Astrocyte (in vitro differentiated cells and primary cell): ENCODE results near the gene HSPBAP1. TPM values are rescaled to one million over a fixed set of nuclear protein-coding genes. Genes with fewer than 3 reads are reported as not detected.

ENCODE experiments used
- DNase-seq: peaks from one replicate; pipeline ENCODE4 v3.0.0-alpha.2; 2010; ENCODE audit warnings: low read depth
- FAIRE-seq: peaks from 2 replicates; lab custom pipeline; 2011; peaks lifted over from hg19 to GRCh38; lab: Jason Lieb, UNC
- H2AFZ ChIP-seq: 2 replicates; pipeline ENCODE4 v1.6.0; 2012; ENCODE audit warnings: low read depth, low read length, inconsistent platforms
- H3K27ac ChIP-seq: 2 replicates; pipeline ENCODE4 v1.5.1; 2011; ENCODE audit warnings: low read depth, low read length, inconsistent platforms
- H3K27me3 ChIP-seq: 2 replicates; pipeline ENCODE4 v1.6.0; 2011; ENCODE audit warnings: low read length, inconsistent platforms; ENCODE audit not compliant: insufficient read depth
- H3K36me3 ChIP-seq: 2 replicates; pipeline ENCODE4 v1.5.1; 2011; ENCODE audit warnings: low read length, inconsistent platforms; ENCODE audit not compliant: insufficient read depth
- H3K4me1 ChIP-seq: 2 replicates; pipeline ENCODE4 v1.5.1; 2011; ENCODE audit warnings: low read length, inconsistent platforms; ENCODE audit not compliant: insufficient read depth
- H3K4me2 ChIP-seq: 2 replicates; pipeline ENCODE4 v1.6.0; 2012; ENCODE audit warnings: low read length, inconsistent platforms
- H3K4me3 ChIP-seq: 2 replicates; pipeline ENCODE4 v1.5.1; 2011; ENCODE audit warnings: low read depth, mild to moderate bottlenecking, low read length, inconsistent platforms; ENCODE audit not compliant: insufficient read depth
- H3K79me2 ChIP-seq: 2 replicates; pipeline ENCODE4 v1.6.0; 2012; ENCODE audit warnings: mild to moderate bottlenecking, low read length, inconsistent platforms; ENCODE audit not compliant: insufficient read depth
- H3K9ac ChIP-seq: 2 replicates; pipeline ENCODE4 v1.6.0; 2012; ENCODE audit warnings: mild to moderate bottlenecking, low read length, inconsistent platforms
- H3K9me3 ChIP-seq: 2 replicates; pipeline ENCODE4 v1.5.1; 2012; ENCODE audit warnings: low read depth, mild to moderate bottlenecking, low read length, inconsistent platforms; ENCODE audit not compliant: insufficient read depth
- H4K20me1 ChIP-seq: 2 replicates; pipeline ENCODE4 v1.6.0; 2012; ENCODE audit warnings: low read length, inconsistent platforms; ENCODE audit not compliant: insufficient read depth
- H3K27ac Mint-ChIP-seq: one replicate; pipeline ENCODE4 v1.8.0; 2021; ENCODE audit warnings: mild to moderate bottlenecking, mixed read lengths; ENCODE audit not compliant: unreplicated experiment
- H3K27me3 Mint-ChIP-seq: one replicate; pipeline ENCODE4 v1.8.0; 2021; ENCODE audit warnings: low read depth, mixed read lengths; ENCODE audit not compliant: unreplicated experiment
- H3K36me3 Mint-ChIP-seq: one replicate; pipeline ENCODE4 v1.8.0; 2021; ENCODE audit warnings: low read depth, mixed read lengths; ENCODE audit not compliant: unreplicated experiment
- H3K4me1 Mint-ChIP-seq: one replicate; pipeline ENCODE4 v1.8.0; 2021; ENCODE audit warnings: low read depth, mixed read lengths; ENCODE audit not compliant: unreplicated experiment
- H3K4me3 Mint-ChIP-seq: one replicate; pipeline ENCODE4 v1.8.0; 2021; ENCODE audit warnings: mild to moderate bottlenecking, moderate library complexity, mixed read lengths; ENCODE audit not compliant: unreplicated experiment
- H3K9me3 Mint-ChIP-seq: one replicate; pipeline ENCODE4 v1.8.0; 2021; ENCODE audit warnings: mild to moderate bottlenecking, mixed read lengths; ENCODE audit not compliant: unreplicated experiment
- CTCF ChIP-seq: IDR thresholded peaks from 2 replicates; pipeline ENCODE4 v1.5.1; 2011; ENCODE audit warnings: low read depth, mild to moderate bottlenecking, inconsistent platforms, low read length, moderate library complexity; ENCODE audit not compliant: insufficient read depth
- EZH2 ChIP-seq: IDR thresholded peaks from 2 replicates; pipeline ENCODE4 v1.6.1; 2012; ENCODE audit warnings: mild to moderate bottlenecking, low read length, inconsistent platforms; ENCODE audit not compliant: insufficient read depth
- total RNA-seq: library from RNA; stranded (reverse); gene quantifications from 2 replicates; pipeline ENCODE4 v1.2.1, GENCODE V29; 2021

HSPBAP1 gene
- total RNA-seq, 1 donor from 2014 or later, result 4.3 TPM

- Mint-ChIP-seq H3K4me3 (no peak overlapping the region), H3K27ac (no peak overlapping the region), H3K4me1 (peaks cover 17% of the 10 kb centered on the region), H3K9me3 (no peaks in the 10 kb centered on the region), H3K36me3 (no peaks in the 10 kb centered on the region), H3K27me3 (no peaks in the 10 kb centered on the region)
- Histone ChIP-seq H3K4me1 (no peaks in the 10 kb centered on the region), H4K20me1 (no peaks in the 10 kb centered on the region), H2AFZ (no peak overlapping the region), H3K79me2 (no peaks in the 10 kb centered on the region), H3K4me3 (no peak overlapping the region), H3K4me2 (no peak overlapping the region), H3K36me3 (no peaks in the 10 kb centered on the region), H3K9ac (no peak overlapping the region), H3K9me3 (no peaks in the 10 kb centered on the region), H3K27ac (no peak overlapping the region), H3K27me3 (no peaks in the 10 kb centered on the region)
- TF ChIP-seq EZH2, result no peak
- TF ChIP-seq CTCF, result no peak
- FAIRE-seq (no peak), DNase-seq (no peak)
These were observed 34.6 kb downstream of the HSPBAP1 start for GRCh38 chr3:122758877-122759560.

GRCh38 chr3:122755491-122755890, 38.1 kb downstream of the HSPBAP1 start:
- Histone ChIP-seq H4K20me1 (no peaks in the 10 kb centered on the region), H3K27ac (no peak overlapping the region), H3K9ac (no peak overlapping the region), H3K27me3 (no peaks in the 10 kb centered on the region), H3K4me1 (no peaks in the 10 kb centered on the region), H3K79me2 (no peaks in the 10 kb centered on the region), H3K36me3 (no peaks in the 10 kb centered on the region), H3K9me3 (no peaks in the 10 kb centered on the region), H2AFZ (no peak overlapping the region), H3K4me2 (no peak overlapping the region), H3K4me3 (no peak overlapping the region)
- Mint-ChIP-seq H3K9me3 (no peaks in the 10 kb centered on the region), H3K4me1 (peaks cover 6% of the 10 kb centered on the region), H3K27me3 (no peaks in the 10 kb centered on the region), H3K4me3 (no peak overlapping the region), H3K27ac (no peak overlapping the region), H3K36me3 (peaks cover 4% of the 10 kb centered on the region)
- DNase-seq (no peak), FAIRE-seq (no peak)
- TF ChIP-seq CTCF (no peak), EZH2 (no peak)

GRCh38 chr3:122754929-122755328, 38.7 kb downstream of the HSPBAP1 start:
- no peak for FAIRE-seq
- no peak for TF ChIP-seq EZH2
- TF ChIP-seq CTCF, result peak; percentile 66
- no peaks in the 10 kb centered on the region for H3K27me3 Mint-ChIP-seq
- Histone ChIP-seq H3K36me3 (no peaks in the 10 kb centered on the region), H3K9ac (no peak overlapping the region), H2AFZ (no peak overlapping the region), H3K27ac (no peak overlapping the region), H3K9me3 (no peaks in the 10 kb centered on the region), H3K4me3 (no peak overlapping the region), H4K20me1 (no peaks in the 10 kb centered on the region), H3K4me1 (no peaks in the 10 kb centered on the region), H3K79me2 (no peaks in the 10 kb centered on the region), H3K27me3 (no peaks in the 10 kb centered on the region), H3K4me2 (no peak overlapping the region)
- H3K36me3 Mint-ChIP-seq, result peaks cover 4% of the 10 kb centered on the region
- H3K4me1 Mint-ChIP-seq, result peaks cover 3% of the 10 kb centered on the region
- no peak overlapping the region for H3K27ac Mint-ChIP-seq
- no peaks in the 10 kb centered on the region for H3K9me3 Mint-ChIP-seq
- no peak for DNase-seq
- no peak overlapping the region for H3K4me3 Mint-ChIP-seq
